Choroid plexus epithelial cell (primary cell): ENCODE results near the gene CCDC180.

Experiments
- DNase-seq: peaks from one replicate; pipeline ENCODE4 v3.0.0-alpha.2; 2010; ENCODE audit warnings: low read depth
- H3K4me3 ChIP-seq: 2 replicates; pipeline ENCODE4 v1.5.1; 2011; ENCODE audit warnings: low read depth, mild to moderate bottlenecking, control low read depth, low read length, moderate library complexity
- TF ChIP-seq, protein P1 (sequence below): conservative IDR thresholded peaks from 2 replicates; pipeline ENCODE4 v1.5.1; 2011; ENCODE audit warnings: low read depth, mild to moderate bottlenecking, control low read depth, inconsistent platforms, low read length, moderate library complexity

The CCDC180 gene

DNA sequence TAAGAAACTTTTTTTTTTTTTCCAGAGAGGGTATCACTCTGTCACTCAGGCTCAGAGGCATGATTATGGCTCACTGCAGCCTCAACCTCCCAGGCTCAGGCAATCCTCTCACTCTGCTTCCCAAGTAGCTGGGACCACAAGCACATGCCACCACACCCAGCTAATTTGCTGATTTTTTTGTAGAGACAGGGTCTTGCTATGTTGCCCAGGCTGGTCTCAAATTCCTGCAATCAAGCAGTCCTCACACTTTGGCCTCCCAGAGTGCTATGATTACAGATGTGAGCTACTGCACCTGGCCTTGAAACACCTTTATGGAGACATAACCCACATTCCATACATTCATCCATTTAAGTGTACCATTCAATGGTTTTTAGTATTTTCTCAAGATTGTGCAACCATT is 23.7 kb upstream of the CCDC180 start:
- TF ChIP-seq, protein P1, sequence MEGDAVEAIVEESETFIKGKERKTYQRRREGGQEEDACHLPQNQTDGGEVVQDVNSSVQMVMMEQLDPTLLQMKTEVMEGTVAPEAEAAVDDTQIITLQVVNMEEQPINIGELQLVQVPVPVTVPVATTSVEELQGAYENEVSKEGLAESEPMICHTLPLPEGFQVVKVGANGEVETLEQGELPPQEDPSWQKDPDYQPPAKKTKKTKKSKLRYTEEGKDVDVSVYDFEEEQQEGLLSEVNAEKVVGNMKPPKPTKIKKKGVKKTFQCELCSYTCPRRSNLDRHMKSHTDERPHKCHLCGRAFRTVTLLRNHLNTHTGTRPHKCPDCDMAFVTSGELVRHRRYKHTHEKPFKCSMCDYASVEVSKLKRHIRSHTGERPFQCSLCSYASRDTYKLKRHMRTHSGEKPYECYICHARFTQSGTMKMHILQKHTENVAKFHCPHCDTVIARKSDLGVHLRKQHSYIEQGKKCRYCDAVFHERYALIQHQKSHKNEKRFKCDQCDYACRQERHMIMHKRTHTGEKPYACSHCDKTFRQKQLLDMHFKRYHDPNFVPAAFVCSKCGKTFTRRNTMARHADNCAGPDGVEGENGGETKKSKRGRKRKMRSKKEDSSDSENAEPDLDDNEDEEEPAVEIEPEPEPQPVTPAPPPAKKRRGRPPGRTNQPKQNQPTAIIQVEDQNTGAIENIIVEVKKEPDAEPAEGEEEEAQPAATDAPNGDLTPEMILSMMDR: no peak

DNA sequence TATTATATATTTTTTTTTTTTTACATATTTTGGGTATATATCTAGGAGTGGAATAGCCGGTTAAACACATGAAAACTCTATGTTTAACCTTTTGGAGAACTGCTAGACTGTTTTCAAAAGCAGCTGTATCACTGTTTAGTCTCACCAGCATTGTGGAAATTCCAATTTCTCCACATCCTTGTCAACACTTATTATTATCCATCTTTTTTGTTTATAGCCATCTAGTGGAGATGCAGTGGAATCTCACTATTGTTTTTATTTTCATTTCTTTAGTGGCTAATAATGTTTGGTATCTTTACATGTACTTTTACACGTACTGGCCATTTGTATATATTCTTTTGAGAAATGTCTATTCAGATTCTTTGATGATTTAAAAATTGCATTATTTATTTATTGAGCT is 22.7 kb upstream of the CCDC180 start:
- H3K4me3 ChIP-seq: no peak overlapping the region
- no peak for DNase-seq
- TF ChIP-seq, protein P1: no peak

More for the DNA sequence above, 23.7 kb upstream of the CCDC180 start:
- no peak overlapping the region for H3K4me3 ChIP-seq
- DNase-seq: no peak

DNA sequence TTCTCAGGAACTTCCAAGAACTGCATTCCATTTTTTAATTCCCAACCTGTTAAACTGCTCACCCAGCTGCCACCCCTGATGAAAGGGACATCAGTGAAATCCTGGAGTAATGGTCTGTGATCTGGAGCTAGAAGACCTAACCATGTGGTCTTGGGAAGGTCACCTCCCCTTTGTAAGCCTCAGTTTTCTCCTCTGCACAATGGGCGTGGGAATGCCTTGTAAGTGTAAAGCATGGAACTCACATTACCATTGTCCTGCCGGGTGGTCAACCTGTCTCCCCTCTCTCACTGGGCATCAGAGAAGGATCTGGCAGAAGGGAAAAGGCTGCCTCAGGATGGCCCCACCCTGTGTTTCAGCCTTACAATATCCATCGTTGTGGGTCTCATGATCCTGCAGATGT is 15.3 kb upstream of the CCDC180 start:
- TF ChIP-seq, protein P1: no peak
- DNase-seq: no peak
- H3K4me3 ChIP-seq: no peak overlapping the region

DNA sequence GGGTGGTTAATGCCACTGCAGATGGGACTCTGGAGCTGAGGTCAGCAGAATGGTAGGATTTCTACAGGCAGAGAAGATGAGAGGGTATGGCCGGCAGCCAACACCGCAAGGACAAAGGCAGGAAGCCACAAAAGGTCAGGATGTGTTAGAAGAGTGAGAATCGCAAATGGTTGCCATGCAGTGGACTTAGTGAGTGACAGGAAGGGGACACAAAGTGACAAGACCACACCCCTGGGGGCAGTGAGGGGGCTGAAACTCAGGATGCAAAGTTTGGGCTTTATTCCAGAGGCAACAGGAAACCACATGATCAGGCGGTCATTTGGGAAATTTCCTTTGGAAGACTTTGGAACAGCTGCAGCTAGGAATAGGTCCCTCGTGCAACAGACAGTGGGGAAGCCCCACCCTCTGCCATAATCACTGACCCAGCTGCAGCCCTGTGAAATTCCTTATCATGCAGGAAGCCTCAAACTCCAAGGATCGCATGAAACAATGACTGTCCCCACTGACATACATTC is 14.2 kb upstream of the CCDC180 start:
- TF ChIP-seq, protein P1: no peak
- no peak overlapping the region for H3K4me3 ChIP-seq
- peak; percentile 38 for DNase-seq

DNA sequence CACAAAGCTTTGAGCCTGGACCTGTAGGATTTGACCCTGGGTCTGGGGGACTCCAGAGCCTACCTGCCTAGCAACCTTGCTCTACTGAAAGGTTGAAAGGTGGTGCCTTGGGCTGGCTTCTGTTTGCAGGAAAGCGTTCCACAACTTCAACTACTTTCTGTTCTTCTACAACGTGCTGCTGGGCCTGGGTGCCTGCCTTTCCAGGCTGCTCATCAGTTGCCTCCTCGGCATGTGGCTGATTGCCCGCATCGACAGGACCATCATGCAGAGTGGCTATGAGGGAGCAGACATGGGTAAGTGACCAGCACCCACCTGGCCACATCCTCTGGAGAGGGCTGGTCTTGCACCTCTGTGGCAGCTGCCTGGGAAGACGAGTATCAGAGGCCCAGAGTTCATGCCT is 13.6 kb upstream of the CCDC180 start:
- DNase-seq: no peak
- H3K4me3 ChIP-seq: no peak overlapping the region

DNA sequence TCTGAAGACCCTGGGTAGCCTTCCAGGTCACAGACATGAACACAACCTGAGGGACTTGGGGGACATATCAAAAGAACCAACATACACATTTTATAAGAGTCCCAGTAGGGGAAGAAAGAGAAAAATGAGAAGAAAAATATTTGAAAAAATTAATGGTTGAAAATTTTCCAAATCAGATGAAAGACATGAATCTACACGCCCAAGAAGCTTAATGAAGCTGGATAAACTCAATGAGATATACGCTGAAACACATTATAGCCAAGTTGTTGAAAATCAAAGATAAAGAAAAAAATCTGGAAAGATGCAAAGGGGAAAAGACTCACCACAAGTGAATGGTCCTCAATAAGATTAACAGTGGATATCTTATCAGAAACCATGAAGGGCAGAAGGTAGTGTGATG is 9.6 kb upstream of the CCDC180 start:
- no peak overlapping the region for H3K4me3 ChIP-seq
- TF ChIP-seq, protein P1: no peak
- no peak for DNase-seq

More for the DNA sequence above, 13.6 kb upstream of the CCDC180 start:
- TF ChIP-seq, protein P1: no peak

DNA sequence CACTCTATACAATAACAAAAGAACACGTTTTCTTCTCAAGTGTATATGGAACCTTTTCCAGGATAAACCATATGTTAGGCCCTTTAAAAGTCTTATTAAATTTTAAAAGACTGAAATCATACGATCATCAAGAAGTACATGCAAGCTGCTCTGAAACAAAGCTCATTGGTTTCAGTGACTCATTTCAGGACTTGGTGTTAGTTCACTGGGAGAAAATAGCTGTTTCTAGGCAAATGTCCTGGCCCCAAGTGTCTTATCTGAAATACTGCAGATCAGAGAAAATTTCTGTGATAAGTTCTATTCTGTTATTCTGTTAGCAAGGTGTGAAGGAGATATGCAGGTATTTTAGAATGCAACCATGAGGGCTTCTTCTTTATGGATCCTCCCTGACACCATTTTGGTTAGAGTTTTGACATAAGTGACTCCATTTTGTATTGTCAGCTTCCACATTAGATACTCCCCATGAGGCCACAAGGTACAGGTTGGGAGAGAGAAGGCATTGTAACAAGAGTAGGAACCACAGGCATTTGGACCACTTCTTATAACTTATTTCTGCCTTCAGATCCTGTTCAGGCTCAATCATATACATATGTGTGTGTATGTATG is 7.5 kb upstream of the CCDC180 start:
- H3K4me3 ChIP-seq: no peak overlapping the region
- TF ChIP-seq, protein P1: no peak
- peak; percentile 4 for DNase-seq
